HG03460 (cell line): ENCODE results near the gene WDFY1.

Experiments used
- ATAC-seq: cut with Tn5 transposase; IDR thresholded peaks from one replicate; pipeline ENCODE4 v1.9.1; 2021; ENCODE audit not compliant: unreplicated experiment

WDFY1 gene

GRCh38 chr2:223944703-223945531, at the start of gene WDFY1:
TSS of gene WDFY1 (minus strand) at chr2:223945335. CDS start at chr2:223945284, 51 bp downstream.
- peak; percentile 78 for ATAC-seq

GRCh38 chr2:223994562-223995162, 49.5 kb upstream of the WDFY1 start:
- ATAC-seq: no peak

- ATAC-seq: no peak
Observed at GRCh38 chr2:223993634-223994232, 48.6 kb upstream of the WDFY1 start.

- ATAC-seq: no peak
Observed at GRCh38 chr2:223991611-223992010, 46.5 kb upstream of the WDFY1 start.

- ATAC-seq: no peak
Observed at GRCh38 chr2:223989856-223990232, 44.7 kb upstream of the WDFY1 start.

- no peak for ATAC-seq
Observed at GRCh38 chr2:223989206-223989855, 44.2 kb upstream of the WDFY1 start.

- ATAC-seq: no peak
Observed at GRCh38 chr2:223981241-223981640, 36.1 kb upstream of the WDFY1 start.

- ATAC-seq: no peak
Observed at GRCh38 chr2:223980803-223981202, 35.7 kb upstream of the WDFY1 start.

- ATAC-seq: no peak
Observed at GRCh38 chr2:223980397-223980735, 35.2 kb upstream of the WDFY1 start.

- ATAC-seq: no peak
Observed at GRCh38 chr2:223979730-223980396, 34.7 kb upstream of the WDFY1 start.

- no peak for ATAC-seq
Observed at GRCh38 chr2:223978451-223978850, 33.3 kb upstream of the WDFY1 start.

GRCh38 chr2:223976635-223977226, 31.6 kb upstream of the WDFY1 start:
- ATAC-seq: no peak

GRCh38 chr2:223973606-223974005, 28.5 kb upstream of the WDFY1 start:
- ATAC-seq: no peak

- ATAC-seq: no peak
Observed at GRCh38 chr2:223972656-223973102, 27.5 kb upstream of the WDFY1 start.

- no peak for ATAC-seq
Observed at GRCh38 chr2:223971731-223972130, 26.6 kb upstream of the WDFY1 start.

GRCh38 chr2:223970343-223971128, 25.4 kb upstream of the WDFY1 start:
- ATAC-seq: peak; percentile 83

GRCh38 chr2:223969856-223970255, 24.7 kb upstream of the WDFY1 start:
- ATAC-seq: no peak

- ATAC-seq: no peak
Observed at GRCh38 chr2:223969315-223969714, 24.2 kb upstream of the WDFY1 start.

GRCh38 chr2:223967981-223968380, 22.8 kb upstream of the WDFY1 start:
- no peak for ATAC-seq

GRCh38 chr2:223959688-223960087, 14.6 kb upstream of the WDFY1 start:
- ATAC-seq: no peak
